RWPE1 (cell line): ENCODE data around the gene HOXB2.

Source experiments
- CTCF ChIA-PET: fragments of 350-600 bp; sonication (Branson Sonifier 250); formaldehyde crosslinking; extraction: SDS; loops from one replicate; lab custom pipeline; 2021; lab: Yijun Ruan, JAX
- POLR2A ChIA-PET: fragments of 400-600 bp; formaldehyde crosslinking; extraction: SDS; loops from one replicate; lab custom pipeline; 2020; ENCODE audit warnings: antibody characterized with exemption; ENCODE audit not compliant: low non-redundant PET; lab: Yijun Ruan, JAX
- DNase-seq: peaks from one replicate; pipeline ENCODE4 v3.0.0; 2012; ENCODE audit warnings: low spot score
- H3K27ac ChIP-seq: fragments of 450-650 bp; 2 replicates; pipeline ENCODE4 v1.5.1; 2017
- CTCF ChIP-seq: fragments of 450-650 bp; conservative IDR thresholded peaks from 2 replicates; pipeline ENCODE4 v1.5.1; 2017; ENCODE audit warnings: low read depth, mild to moderate bottlenecking

Gene HOXB2

GRCh38 chr17:48563867-48564187, 18.9 kb upstream of the HOXB2 start:
- no peak for TF ChIP-seq CTCF
- H3K27ac ChIP-seq, result no peak overlapping the region
- DNase-seq, result no peak
- CTCF ChIA-PET, result no interaction called here
- POLR2A ChIA-PET, result no interaction called here

- POLR2A ChIA-PET, result no interaction called here
- CTCF ChIA-PET, result no interaction called here
- no peak overlapping the region for H3K27ac ChIP-seq
- DNase-seq, result no peak
- no peak for TF ChIP-seq CTCF
Measured at GRCh38 chr17:48563385-48563838, 18.5 kb upstream of the HOXB2 start.

GRCh38 chr17:48562934-48563333, 18.0 kb upstream of the HOXB2 start:
- CTCF ChIA-PET, result interaction anchor here (0.6 kb wide), 2 partner anchors 12 to 19 kb away, joined by 3 to 4 read pairs; no protein-coding TSS in a partner anchor
- no peak for DNase-seq
- POLR2A ChIA-PET, result no interaction called here
- TF ChIP-seq CTCF, result no peak
- H3K27ac ChIP-seq, result no peak overlapping the region

GRCh38 chr17:48561884-48562810, 17.2 kb upstream of the HOXB2 start:
- CTCF ChIA-PET, result interaction anchor here (0.6 to 0.9 kb wide), 4 partner anchors 13 to 63 kb away, joined by 3 to 4 read pairs (median 3); no protein-coding TSS in a partner anchor
- no peak for TF ChIP-seq CTCF
- POLR2A ChIA-PET, result no interaction called here

GRCh38 chr17:48559840-48560817, 15.2 kb upstream of the HOXB2 start:
- no peak for DNase-seq
- TF ChIP-seq CTCF, result no peak
- H3K27ac ChIP-seq, result no peak overlapping the region
- ChIA-PET POLR2A (no interaction called here), CTCF (no interaction called here)

More at GRCh38 chr17:48561884-48562810, 17.2 kb upstream of the HOXB2 start:
- no peak for DNase-seq
- H3K27ac ChIP-seq, result no peak overlapping the region

GRCh38 chr17:48559122-48559839, 14.4 kb upstream of the HOXB2 start:
- TF ChIP-seq CTCF, result no peak
- H3K27ac ChIP-seq, result no peak overlapping the region
- ChIA-PET POLR2A (no interaction called here), CTCF (no interaction called here)
- no peak for DNase-seq
